HG03039 (cell line): ENCODE data around the gene CCDC88C.

Source experiments
- ATAC-seq: cut with Tn5 transposase; IDR thresholded peaks from one replicate; pipeline ENCODE4 v1.9.1; 2021; ENCODE audit warnings: mild to moderate bottlenecking, moderate library complexity; ENCODE audit not compliant: unreplicated experiment

The CCDC88C gene

GRCh38 chr14:91350813-91351511, 66.7 kb downstream of the CCDC88C start:
- ATAC-seq = peak; percentile 38

- ATAC-seq = peak; percentile 5
These were observed 67.2 kb downstream of the CCDC88C start for GRCh38 chr14:91350483-91350812.

GRCh38 chr14:91349481-91350074, 68.0 kb downstream of the CCDC88C start:
- ATAC-seq = peak; percentile 49

DNA sequence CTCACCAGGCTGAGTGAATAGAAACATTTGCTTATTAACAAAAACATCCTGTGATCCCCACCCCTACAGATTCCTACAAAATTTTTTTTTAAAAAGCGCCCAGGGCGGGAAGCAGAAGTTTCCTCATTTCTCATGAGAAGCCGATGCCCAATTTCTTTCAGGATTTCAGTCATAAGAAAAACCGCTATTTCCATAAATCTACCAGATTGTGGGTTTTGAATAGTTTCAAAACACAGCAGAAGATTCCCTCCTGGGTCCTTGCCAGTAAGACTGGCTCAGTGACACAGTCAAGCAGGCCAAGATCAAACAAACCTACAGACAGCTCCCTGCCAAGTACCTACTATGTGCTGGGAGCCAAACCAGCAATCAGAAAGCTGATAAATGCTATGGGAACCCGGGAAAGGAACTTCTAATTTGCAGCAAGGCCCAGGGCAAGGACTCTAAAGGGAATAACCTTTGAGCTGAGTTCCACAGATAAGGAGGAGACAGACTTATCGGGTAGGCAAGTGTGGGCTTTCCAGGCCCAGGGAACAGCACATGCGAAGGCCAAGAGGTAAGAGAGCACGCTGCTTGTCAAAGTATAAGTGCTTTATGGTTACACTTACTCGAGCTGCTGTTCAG, 68.7 kb downstream of the CCDC88C start:
- peak; percentile 3 for ATAC-seq

DNA sequence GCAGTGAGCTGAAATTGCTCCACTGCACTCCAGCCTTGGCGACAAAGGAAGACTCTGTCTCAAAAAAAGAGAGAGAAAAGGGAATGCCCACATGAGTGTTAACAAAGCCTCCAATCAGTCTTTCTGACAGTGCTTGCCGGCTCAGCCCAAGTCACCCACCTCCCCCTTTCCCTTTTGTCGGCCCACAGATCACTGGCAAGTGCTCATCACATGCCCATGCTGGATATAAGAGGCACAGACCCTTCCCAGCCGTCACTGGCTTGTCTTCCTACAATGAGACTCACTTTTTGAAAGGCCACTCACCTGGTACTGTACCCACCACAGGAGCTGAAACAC, 70.8 kb downstream of the CCDC88C start:
- no peak for ATAC-seq

DNA sequence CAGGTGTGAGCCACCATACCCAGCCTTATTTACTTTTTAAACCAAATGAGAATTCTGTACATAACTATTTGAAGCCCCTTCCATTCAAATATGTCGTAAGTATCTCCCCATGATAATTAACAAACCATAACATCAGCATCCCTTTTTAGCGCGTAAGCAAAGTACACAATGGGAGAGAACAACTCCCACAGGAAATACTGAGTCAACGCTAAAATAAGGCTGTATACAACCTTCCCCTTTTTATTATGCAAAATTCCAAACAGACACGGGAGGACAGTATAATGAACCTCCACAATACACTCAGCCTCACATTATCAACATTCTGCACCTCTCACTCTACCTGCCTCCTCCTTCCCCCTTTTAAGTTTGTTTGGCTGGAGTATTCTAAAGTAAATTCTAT, 73.5 kb downstream of the CCDC88C start:
- no peak for ATAC-seq

DNA sequence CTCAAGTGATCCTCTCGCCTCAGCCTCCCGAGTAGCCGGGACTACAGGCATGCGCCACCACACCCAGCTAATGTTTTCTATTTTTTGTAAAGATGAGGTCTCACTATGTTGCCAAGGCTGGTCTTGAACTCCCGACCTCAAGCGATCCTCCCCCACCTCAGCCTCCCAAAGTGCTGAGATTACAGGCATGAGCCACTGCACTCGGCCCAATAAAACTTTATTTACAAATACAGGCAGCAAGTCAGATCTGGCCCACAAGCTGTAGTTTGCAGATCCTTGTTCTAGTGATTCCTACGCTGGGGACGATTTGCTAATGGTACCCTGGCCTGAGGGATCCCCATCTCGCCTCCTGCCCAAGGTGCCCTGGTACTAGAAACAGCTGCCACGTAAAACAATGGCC, 74.6 kb downstream of the CCDC88C start:
- ATAC-seq = no peak

- no peak for ATAC-seq
These were observed 75.3 kb downstream of the CCDC88C start for GRCh38 chr14:91342206-91342760.

GRCh38 chr14:91341751-91342154, 75.9 kb downstream of the CCDC88C start:
- ATAC-seq = no peak

DNA sequence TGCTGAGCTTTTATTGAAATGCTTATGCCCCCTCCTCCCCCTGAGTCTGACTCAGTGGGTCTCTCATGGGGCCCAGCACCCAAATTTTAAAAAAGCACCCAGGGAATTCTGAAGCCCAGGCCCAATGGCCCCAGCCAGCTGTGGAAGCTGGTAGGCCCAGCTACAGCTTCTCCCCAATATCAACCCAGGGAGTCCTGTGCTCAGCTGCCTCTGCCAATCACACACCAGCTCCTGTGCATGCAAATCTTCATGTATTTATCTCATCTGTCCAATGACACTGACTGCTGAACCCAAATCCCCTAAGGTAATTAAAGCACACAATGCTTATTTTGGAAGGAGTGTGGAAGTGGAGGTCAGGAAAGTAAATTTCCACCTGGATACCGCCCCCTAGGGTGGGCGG, 76.3 kb downstream of the CCDC88C start:
- no peak for ATAC-seq

DNA sequence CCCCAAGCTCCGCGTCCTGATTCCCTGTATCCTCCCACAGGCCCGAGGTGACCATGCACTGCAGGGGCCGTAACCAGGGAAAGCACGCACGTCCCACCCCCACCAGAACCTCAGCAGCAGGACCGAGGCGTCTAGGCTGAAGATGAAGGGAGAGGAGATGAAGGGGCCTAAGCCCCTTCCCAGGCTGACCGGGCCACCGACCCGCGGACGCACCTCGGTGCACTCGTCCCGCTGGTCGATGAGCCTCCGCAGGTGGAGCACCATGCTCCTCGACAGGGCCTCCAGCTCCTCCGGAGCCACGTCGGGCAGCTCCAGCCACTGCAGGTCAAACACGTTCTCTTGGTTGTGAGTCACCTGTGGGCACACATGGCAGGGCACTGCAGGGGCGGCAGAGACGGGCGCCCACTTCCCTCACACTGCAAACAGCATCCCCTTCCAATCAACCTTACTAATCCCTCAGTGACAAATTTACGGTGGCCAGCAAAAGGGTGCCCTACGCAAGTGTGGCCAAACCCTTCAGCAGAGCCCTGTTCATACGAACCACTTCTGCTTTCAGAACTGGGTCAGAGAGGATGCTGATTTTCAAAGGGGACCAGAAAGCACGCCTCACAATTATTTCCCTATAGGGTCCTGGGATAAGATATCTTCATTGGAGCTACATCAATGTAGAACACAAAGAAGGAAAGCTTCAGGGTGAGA, 77.8 kb downstream of the CCDC88C start:
- no peak for ATAC-seq

- no peak for ATAC-seq
These were observed 78.5 kb downstream of the CCDC88C start for GRCh38 chr14:91339076-91339475.

DNA sequence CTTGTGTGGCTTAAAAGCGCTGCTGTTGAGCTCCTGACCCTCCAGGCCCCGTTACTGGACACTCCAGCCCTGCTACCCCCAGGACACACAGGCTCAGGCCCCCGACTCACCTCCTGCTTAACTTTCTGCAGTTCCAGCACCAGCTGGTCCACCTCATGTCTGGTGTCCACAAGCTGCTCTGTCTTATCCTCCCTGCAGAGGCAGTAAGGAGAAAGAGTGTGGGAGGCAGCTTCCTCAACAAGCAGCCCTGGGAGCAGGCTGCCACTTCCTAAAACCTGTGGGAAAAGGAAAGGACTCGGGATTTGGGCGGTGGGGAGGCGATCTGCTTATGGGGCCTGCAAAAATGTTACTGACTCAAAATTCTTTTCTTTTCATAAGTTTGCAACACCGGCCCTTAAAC, 79.2 kb downstream of the CCDC88C start:
- ATAC-seq = no peak

GRCh38 chr14:91337699-91338335, 79.8 kb downstream of the CCDC88C start:
- ATAC-seq = no peak

- ATAC-seq = no peak
These were observed 81.5 kb downstream of the CCDC88C start for GRCh38 chr14:91336093-91336450.

GRCh38 chr14:91335191-91336092, 82.2 kb downstream of the CCDC88C start:
- ATAC-seq = no peak

DNA sequence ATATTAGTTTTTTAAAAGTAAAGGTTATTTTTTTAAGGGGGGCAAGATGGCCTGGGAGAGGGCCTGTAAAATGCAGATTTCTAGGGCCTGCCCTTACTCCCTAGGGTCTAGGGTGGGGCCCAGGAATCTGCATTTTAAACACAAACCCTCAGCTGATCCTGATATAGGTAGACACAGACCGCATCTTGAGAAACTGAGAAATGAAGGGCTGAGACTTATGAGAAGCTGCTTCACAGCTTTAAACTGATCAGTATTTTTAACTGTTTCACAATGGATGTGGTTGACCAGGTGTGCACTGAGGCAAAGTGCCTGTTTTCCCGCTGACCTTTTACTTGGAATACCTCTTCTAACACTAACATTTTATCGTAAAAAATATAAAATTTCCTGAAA, 84.0 kb downstream of the CCDC88C start:
- ATAC-seq = no peak

- no peak for ATAC-seq
These were observed 84.5 kb downstream of the CCDC88C start for GRCh38 chr14:91332986-91333649.

DNA sequence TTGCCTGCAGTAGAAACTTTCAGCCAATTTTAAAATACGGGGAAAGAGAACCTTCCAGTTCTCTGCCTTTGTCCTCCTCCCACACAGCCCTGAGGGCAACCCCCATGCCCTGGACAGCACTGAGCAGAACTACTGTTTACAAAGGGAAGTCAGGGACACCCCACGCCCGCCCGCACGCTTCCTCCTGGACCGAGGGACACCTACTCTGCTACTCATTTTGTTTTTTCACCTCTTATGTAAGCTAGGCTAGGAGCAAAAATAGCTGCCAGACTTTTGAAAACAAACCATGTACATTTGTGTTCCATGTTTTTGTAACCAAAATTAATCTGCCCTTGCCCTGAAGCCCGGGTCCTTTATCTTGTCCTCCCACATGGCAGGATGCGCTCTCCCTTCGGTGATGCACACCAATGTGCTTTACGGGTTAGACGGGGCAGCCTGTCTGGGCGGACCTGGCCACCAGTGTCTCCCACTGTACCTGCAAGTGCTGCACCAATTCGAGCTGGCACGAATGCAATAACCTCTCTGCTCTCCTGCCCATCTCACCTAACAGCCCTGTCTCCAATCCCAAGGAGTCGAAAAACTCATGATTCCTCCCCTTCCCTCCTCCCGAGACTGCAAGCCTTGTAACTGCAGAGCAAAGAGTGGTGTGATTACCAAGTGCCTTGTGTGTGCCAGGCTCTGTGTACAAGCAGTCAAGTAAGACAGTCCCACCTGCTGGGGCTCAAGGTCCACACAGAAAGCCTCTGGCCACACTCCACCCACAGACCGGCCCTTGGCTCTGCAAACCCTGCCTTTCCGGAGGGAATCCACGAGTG, 85.2 kb downstream of the CCDC88C start:
- ATAC-seq = no peak
